Inflammatory macrophage treated with lipopolysaccharide for 4 hours (primary cell): ENCODE data around the gene EFS.
A peak's percentile ranks its signal among the peaks of the same experiment; 100 is the strongest.

Experiments used
- DNase-seq: peaks from one replicate; pipeline ENCODE4 v3.0.0-alpha.2; 2020

Gene EFS

DNA sequence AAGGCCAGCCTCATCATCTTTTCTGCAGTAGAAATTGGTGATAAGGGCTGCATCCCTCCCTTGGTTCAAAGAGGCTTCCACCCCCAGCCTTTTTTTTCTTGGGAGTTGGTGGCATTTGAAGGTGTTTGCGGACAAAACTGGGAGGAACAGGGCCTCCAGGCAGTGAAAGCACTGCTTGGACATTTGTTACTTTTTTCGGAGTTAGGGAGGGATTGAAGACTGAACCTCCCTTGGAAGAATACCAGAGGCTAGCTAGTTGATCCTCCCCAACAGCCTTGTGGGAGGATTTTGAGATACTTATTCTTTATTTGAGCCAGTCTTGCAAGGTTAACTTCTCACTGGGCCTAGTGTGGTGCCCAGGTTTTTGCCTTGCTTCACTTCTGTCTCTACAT is 40.5 kb downstream of the EFS start:
- DNase-seq = no peak

DNA sequence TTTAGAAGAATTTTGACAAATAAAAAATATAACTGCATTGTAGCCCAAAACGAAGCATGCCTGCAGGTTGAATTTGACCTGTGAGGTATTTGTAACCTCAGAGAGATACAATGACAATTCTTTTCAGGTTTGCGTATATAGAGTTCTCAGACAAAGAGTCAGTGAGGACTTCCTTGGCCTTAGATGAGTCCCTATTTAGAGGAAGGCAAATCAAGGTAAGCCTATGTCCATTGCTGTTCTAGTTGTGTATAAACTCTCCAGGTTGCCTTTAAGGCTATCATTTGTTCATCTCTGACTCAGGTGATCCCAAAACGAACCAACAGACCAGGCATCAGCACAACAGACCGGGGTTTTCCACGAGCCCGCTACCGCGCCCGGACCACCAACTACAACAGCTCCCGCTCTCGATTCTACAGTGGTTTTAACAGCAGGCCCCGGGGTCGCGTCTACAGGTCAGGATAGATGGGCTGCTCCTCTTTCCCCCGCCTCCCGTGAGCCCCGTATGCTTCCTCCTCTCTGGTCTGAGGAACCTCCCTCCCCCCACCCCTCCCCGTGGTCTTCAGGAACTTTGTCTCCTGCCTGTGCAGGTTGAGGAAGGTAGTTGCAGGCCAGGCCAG is 41.0 kb downstream of the EFS start:
- DNase-seq = no peak

DNA sequence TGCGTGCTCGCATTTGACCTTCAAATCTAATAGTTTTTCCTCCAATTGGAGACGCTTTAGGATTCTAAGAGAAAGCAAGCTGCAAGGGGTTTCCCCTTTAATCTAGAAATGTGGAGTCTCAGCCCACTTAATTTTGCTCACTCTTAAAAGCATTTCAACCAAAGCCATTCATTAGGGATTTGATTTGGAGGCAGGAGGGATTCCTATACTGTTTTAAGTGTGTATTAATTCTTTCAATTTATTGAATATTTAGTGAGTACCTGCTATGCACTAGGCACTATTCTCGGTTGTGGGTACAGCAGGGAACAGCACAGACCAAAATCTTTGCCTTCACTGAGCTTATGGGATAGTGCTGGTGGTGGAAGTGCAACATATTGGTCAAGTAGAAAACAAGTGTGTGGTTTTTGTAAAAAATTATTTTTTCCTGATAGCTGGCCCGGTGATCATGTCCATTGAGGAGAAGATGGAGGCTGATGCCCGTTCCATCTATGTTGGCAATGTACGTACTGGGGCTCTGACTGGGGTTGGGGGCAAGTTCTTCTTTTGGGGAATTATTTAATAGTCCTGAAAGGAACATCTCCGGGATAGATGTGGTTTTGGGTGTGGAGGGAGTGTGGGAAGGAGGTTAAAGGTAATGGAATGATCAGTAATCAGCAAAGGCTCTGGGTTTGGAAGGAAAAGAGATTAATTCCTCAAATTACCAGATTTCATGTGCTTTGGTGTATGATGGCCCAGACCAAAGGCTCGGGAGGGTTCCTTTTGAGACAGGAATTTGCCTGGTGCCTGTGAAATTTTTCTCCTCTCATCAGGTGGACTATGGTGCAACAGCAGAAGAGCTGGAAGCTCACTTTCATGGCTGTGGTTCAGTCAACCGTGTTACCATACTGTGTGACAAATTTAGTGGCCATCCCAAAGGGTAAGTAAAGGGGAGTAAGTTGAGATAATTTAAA is 42.1 kb downstream of the EFS start:
- peak; percentile 13 for DNase-seq

DNA sequence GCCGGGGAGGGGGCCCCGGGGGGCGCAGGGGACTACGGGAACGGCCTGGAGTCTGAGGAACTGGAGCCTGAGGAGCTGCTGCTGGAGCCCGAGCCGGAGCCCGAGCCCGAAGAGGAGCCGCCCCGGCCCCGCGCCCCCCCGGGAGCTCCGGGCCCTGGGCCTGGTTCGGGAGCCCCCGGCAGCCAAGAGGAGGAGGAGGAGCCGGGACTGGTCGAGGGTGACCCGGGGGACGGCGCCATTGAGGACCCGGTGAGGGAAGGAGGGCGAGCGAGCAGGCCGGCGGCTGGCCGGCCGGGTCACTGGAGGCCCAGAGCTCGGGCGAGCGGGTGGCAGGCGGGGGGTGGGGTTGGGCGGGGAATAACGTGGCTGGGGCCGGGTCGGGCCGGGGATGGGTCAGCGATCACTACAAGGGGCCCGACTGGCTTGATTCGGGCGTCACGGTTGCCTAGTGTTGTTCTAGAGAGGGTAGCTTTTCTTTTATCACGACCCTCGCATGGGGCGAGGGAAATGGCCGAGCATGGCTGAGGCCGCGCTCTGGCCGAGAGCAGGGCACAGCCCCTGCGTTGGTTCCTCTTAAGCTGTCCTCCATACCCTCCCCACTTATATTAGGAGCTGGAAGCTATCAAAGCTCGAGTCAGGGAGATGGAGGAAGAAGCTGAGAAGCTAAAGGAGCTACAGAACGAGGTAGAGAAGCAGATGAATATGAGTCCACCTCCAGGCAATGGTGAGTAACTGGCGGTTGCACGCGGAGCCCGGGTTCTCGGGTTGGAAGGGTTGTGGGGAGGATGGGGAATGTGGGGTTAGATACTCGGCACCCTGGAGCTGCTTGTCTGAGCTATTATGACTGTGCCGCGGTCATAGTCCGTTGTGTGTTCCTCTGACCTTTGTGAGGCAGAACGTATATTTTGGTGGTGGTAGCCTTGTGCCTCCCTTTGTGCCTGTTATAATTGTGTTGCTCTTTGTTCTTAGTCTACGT is 43.1 kb downstream of the EFS start:
- peak; percentile 22 for DNase-seq

DNA sequence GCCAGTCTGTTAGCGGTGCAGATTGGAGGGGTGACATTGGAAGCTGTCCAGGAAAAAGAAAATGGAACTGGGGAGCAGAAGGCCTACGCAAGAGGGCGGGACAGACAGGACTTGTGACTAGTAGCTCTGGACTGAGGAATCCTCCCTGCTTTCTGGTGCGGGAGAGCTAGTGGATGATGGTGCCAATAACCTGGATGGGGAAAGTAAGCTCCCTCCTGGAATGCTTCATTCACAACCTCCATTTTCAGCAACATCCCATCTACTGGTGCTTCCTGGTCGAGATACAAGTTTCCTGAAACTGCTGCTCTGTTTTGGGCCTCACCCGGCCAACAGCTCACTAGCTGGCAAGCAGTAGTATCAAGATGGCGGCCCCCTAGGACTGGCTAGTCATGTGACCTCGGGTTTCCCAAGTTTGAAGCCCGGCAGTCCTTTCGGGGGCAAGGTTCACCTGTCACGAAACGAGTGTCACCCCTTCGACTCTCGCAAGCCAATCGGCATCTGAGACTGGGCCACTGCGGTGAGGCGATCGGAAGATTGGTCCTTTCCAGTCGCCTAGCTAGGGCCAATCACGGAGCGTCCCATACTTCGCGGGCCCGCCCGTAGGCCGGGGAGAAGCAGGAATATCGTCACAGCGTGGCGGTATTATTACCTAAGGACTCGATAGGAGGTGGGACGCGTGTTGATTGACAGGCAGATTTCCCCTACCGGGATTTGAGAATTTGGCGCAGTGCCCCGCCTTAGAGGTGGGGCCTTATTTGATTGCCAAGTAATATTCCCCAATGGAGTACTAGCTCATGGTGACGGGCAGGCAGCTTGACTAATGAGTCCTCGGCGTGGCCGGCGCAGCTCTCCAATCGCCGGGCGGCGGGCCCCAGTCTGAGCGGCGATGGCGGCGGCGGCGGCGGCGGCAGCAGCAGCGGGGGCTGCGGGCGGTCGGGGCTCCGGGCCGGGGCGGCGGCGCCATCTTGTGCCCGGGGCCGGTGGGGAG is 44.1 kb downstream of the EFS start, which contains the start of gene PABPN1:
Gene PABPN1, plus strand, starts transcription at position 874 of the 988 bp plus-strand sequence. Its CDS starts 13 bp downstream, at position 887.
- peak; percentile 100 for DNase-seq

- DNase-seq = no peak
Observed at GRCh38 chr14:23319746-23320583, 45.0 kb downstream of the EFS start.

GRCh38 chr14:23316300-23316699 is 48.7 kb downstream of the EFS start:
- no peak for DNase-seq

GRCh38 chr14:23310546-23310945 is 54.4 kb downstream of the EFS start:
- DNase-seq = no peak

DNA sequence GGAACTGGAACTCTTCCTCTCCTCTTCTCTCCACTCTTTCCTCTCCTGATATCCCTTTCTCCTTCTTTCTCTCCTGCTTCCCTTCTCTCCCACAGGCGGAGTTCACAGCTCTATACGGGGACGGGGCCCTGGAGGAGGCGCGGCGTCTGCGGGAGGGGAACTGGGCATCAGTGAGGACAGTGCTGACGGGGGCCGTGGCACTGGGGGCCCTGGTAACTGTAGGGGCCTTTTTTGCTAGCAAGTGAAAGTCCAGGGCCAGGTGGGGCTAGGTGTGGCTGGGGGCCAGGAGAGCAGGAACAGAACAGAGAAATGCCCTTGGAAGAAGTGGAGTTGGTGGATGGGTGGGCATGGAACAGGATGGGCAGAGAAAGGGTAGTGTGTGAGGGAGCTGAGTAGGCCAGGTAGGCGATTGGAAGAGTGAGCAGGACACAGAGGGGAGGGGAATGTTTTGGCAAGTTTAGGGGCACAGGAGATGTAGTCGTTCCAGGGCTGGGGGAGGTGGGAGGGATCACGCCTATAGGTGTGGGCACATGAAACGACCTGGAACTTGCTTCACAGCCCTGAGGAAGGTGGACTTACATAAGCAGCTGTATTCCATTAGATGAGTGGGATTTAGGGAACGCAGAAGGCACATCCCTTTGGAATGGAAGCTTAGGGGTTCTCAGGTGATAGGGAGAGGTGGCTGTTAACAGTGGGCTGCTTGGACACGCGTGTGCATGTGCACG is 56.1 kb downstream of the EFS start:
- no peak for DNase-seq

- DNase-seq = peak; percentile 31
Observed at GRCh38 chr14:23307687-23308644, 57.0 kb downstream of the EFS start.

GRCh38 chr14:23307146-23307530 is 57.8 kb downstream of the EFS start:
- DNase-seq = no peak

DNA sequence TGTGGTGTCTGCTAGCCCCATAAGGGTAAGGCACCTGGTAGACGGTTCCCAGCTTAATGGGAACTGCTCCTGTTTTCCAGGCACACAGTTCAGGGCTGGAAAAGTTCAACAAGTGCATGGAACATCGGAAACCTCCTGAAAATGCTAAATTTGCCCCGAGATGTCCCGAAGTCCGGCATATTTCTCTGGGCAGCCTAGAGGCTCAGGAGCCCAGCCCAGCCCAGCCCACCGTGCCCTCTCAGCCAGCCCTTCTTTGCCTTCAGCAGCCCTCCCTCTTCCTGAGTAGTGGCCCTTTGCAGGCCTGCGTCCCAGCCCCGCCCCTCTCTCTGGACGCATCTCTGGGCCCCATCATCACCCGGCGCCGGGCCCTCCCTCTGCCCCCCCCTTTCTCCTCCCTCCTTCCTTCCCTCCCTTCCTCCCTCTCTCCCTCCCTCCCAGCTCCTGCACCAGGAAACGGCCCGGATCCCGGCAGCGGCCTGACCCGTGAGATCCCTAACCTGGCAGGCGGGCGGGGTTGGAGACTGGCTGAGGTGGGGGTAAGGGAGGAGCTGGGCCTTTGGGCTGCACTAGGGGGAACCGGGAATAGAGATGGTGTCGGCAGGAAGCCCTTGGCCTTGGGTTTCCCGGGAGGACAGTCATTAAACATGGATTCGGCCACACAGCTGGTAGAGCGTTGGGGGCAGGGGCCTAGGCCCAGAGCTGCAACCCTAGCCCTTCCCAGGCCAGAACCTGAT is 58.4 kb downstream of the EFS start, which contains the start of gene BCL2L2:
Gene BCL2L2, plus strand, starts transcription at position 422 of the 734 bp plus-strand sequence. CDS start 935 bp downstream, outside the sequence.
- DNase-seq = peak; percentile 76
